GM21367 (cell line): ENCODE results near the gene BACE1-AS.
"Not testable (repeated sequence)": the region's sequence is repeated elsewhere in the genome, so short reads cannot be mapped to it uniquely, and the experiment has no call there.

Experiments
- ATAC-seq: cut with Tn5 transposase; IDR thresholded peaks from one replicate; pipeline ENCODE4 v1.9.1; 2021; ENCODE audit not compliant: unreplicated experiment

BACE1-AS gene

GRCh38 chr11:117290809-117291396 lies at the start of gene BACE1-AS:
TSS of gene BACE1-AS (plus strand) at chr11:117291346.
- no peak for ATAC-seq

DNA sequence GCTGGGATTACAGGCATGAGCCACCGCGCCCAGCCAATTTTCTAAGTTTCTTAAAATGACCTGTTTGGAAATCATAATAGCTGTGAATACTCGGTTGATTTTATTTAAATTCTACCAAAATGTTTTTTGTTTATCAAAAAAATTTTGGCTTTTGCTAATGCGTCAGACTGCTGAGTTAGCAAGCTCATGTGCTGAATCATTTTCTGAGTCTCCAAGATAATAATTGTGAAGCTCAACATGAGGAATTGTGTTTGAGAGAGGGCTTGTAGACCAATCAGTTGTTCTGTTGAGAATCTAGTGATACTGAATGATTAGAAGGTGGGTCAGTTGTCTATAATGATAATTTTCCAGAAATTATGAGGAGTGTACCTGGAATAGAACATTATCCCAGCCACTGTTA lies 42.8 kb upstream of the BACE1-AS start:
- no peak for ATAC-seq

DNA sequence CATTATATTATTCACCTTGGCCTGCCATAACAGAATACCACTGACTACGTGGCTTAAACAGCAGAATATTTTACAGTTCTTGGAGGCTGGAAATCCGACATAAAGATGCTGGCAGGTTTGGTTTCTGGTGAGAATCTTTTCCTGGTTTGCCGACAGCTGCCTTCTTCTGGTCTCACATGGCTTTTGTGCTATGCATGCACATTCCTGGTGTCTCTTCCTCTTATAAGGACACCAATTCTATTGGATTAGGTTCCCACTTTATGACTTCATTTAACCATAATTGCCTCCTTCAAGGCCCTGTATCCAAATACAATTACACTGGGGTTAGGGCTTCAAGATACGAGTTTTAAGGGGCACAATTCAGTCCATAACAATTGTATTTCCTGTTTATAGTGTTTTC lies 41.6 kb upstream of the BACE1-AS start:
- no peak for ATAC-seq

- ATAC-seq, result no peak
These were observed 39.6 kb upstream of the BACE1-AS start for GRCh38 chr11:117251506-117251905.

DNA sequence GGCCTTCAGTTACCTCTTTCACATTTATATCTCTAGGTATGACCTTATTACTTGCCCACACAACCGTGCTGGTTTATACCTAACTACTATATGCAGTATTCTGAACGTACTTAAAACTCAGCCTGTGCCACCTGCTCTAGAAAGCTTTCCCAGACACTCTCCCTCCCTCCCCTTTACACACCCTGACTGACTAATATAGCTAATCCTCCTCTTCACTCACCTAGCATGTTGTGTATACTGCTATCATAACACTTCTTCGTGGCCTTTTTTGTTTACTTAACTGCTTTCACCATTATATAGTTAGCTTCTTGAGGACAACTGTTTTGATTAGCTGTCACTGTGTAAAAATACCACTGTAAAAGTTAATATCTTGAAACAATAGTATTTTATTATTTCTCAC lies 35.2 kb upstream of the BACE1-AS start:
- no peak for ATAC-seq

GRCh38 chr11:117256573-117256972 lies 34.6 kb upstream of the BACE1-AS start:
- no peak for ATAC-seq

DNA sequence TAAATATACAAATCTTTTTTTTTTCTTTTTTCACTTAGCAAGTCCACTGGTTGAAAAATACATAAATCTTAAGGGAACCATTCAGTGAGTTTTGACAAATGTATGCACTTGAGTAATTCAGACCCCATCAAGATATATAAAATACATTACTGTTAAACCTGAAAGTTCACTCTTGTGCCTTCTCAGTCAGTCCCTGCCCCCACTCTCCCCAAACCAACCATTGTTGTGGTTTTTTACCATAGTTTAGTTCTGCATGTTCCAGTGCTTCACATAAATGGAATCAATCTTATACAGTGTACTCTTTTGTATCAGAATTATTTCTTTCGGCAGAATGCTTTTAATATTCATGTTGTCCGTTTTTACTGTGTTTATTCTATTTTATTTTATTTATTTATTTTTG lies 32.6 kb upstream of the BACE1-AS start:
- ATAC-seq, result no peak

DNA sequence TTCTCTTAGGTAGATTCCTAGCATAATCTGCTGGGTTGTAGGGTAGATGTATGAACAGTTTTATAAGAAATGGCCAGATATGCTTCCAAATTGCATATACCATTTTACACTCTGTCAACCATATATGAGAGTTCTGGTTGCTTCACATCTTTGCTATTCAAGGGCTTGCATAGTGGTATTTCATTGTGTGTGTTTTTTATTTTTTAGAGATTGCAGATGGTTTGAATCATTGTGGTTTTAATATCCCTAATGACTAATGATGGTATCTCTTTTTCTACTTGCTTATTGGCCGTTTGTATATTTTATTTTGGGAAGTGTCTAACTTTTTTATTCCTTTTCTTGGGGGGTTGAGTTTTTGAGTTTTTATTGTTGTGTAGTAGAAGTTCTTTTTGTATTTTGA lies 31.7 kb upstream of the BACE1-AS start:
- ATAC-seq, result no peak

- ATAC-seq, result not testable (repeated sequence)
These were observed 26.4 kb upstream of the BACE1-AS start for GRCh38 chr11:117264624-117265323.

DNA sequence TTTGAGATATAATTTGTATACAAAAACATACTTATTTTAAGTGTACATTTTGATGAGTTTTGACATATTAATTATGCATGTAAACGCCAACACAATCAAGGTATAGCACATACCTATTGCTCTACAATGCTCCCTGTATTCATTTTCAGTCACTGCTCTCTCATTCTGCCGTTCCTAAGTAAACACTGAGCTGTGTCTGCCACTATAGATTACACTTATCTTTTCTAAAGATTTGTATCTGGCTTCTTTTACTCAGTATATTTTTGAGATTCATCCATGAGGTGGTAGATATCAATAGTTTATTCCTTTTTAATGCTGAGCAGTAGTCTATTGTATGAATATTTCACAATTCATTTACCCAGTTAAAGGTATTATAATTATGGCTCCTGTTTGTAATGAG lies 25.4 kb upstream of the BACE1-AS start:
- no peak for ATAC-seq

DNA sequence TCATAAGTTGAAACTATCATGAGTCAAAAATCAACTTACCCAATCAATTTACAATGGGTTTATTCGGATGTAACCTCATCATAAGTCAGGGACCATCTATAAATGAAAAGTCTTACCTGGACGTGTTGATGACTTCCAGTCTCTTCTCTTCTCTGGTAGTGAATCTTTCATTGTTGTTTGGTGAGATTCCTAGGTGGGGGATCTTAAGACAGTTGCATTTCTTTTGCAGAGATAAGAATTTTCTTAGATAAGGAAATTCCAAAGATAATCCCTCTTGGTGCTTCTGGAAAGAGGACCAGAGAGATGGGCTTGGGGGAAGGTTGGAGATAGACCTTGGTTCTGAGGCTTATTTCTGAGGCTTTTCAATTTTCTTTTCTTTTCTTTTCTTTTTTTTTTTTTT lies 21.3 kb upstream of the BACE1-AS start:
- no peak for ATAC-seq

DNA sequence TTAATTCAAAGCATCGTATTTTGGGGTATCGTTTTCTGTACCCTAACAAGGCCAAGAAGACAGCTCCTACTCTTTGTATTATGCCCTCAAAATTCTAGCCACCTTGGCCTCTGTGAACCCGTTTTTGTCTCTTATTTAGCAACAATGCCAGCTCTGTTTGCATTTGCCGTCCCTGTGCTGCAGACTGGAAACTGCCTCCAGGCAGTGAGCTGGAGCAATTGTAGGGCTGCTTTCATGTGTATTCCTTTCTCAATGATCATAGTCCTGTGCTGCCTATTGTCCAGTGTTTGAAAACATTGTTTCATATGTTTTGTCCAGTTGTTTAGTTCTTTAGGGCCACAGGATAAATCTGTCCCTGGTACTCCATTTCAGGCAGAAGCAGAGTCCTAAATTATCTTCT lies 19.9 kb upstream of the BACE1-AS start:
- ATAC-seq, result no peak

DNA sequence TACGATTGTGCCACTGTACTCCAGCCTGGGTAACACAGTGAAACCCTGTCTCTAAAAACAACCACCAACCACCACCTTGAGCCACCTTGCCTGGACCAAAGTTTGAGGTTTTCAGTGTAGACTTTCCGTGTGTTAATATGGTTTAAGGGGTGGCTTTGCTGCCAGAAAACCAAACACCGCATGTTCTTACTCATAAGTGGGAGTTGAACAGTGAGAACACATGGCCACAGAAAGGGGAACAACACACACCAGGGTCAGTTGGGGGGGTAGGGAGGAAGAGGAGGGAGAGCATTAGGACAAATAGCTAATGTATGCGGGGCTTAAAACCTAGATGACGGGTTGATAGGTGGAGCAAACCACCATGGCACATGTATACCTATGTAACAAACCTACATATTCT lies 19.0 kb upstream of the BACE1-AS start:
- not testable (repeated sequence) for ATAC-seq

DNA sequence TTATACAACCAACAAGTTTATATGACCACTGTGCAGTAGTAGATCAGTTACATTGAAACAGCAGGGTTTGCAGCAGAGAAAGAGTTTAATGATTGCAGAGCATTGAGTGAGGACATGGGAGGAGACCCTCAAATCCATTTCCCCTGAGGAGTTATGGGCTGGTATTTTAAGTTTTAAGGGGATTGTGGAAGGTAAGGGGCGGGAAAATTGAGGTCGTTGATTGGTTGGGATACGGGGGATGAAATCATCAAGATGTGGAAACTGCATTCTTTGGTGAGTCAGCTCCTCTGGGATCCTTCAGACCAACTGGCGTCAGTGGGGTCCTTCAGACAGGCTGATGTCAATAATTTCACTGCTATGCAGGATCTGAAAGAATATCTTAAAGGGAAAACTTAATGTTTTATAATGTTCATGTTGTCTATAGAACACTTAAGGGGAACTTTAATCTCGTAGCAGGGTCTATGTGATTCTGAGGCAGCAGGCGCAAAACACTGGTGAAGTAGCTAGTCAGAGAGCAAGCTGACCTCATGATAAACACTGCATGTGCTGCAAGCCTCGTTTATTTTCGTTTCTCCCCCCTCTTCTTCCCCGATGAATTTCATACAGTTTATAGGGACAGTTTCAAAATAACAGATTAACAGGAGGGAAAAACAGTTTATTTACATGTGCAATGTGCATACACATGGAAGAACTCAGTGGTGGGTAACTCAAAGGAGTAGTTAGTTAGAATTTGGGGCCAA lies 17.4 kb upstream of the BACE1-AS start:
- no peak for ATAC-seq

DNA sequence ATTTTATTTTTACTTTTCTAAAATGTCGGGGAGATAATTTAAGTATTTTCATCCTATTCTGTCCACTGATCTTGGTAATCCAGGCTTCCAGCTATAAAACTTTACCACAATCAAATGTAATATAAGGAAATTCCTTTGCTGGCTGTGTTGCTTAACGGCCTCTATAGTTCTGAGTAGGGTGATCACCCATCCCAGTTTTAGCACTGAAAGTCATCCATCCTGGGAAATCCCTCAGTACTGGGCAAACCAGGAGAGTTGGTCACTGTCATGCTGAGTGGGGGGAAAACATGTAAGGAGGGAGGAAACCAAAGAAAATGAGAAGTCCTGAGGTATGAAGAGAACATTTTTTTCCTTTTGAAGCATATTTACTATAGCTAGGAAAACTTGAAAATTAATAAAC lies 12.8 kb upstream of the BACE1-AS start:
- ATAC-seq, result no peak

DNA sequence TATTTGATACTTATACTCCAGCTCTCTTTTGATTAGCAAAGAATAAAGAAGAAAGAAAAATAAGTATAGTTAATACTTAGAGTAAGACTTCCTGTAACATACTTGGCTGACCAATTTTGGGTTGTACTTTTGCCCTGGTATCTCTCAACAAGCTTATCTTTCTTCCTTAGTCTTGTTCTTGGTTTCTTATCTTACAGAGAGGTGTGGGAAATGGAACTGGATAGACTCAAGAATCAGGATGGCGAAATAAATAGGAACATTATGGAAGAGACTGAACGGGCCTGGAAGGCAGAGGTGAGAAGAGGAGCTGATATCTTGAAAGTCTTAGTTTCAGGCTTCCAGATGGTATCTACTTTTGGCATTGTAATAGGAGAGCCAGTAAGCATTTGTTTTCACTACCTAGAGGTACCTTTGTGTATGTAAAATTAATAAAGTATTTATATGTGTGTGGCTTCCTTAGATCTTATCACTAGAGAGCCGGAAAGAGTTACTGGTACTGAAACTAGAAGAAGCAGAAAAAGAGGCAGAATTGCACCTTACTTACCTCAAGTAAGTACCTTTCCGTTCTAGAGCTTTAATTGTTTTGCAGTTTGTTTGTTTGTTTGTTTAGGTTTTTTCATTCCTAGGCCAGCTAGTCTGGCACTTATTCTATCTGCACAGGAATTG lies 11.3 kb upstream of the BACE1-AS start:
- ATAC-seq, result no peak

DNA sequence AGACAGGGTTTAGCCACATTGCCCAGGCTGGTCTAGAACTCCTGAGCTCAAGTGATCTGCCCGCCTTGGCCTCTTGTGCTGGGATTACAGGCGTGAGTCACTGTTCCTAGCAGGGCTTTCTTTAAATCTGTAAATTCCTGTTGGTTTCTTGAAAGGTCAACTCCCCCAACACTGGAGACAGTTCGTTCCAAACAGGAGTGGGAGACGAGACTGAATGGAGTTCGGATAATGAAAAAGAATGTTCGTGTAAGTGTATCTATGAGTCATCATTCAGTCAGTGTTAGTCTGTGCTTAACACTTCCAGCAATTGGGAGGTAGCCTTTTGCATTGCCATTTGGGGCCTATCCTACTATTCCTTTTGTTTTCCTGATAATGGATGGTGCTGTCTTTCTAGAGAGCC lies 10.0 kb upstream of the BACE1-AS start:
- no peak for ATAC-seq

- ATAC-seq, result no peak
These were observed 9.3 kb upstream of the BACE1-AS start for GRCh38 chr11:117281869-117282268.

GRCh38 chr11:117282956-117283355 lies 8.2 kb upstream of the BACE1-AS start:
- ATAC-seq, result no peak

DNA sequence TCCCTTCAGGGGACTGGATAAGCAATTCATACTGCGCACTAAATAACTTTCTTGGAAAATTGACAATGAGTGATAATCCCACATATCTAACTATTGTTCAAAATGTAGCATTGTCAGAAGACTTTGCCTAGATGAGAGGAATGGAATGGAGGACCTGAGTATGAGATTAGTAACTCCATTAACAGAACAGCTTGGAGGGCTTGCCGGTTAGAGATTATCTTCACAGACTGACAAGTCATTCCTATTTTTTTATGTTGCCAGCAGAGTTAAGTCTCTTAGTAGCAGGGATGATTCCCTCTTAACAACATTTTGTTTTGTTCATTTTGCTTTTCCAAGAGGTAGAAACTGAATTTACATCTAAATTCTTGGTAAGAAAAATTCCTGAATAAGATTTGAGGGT lies 7.1 kb upstream of the BACE1-AS start:
- no peak for ATAC-seq

- ATAC-seq, result no peak
These were observed 4.6 kb upstream of the BACE1-AS start for GRCh38 chr11:117286588-117286987.

DNA sequence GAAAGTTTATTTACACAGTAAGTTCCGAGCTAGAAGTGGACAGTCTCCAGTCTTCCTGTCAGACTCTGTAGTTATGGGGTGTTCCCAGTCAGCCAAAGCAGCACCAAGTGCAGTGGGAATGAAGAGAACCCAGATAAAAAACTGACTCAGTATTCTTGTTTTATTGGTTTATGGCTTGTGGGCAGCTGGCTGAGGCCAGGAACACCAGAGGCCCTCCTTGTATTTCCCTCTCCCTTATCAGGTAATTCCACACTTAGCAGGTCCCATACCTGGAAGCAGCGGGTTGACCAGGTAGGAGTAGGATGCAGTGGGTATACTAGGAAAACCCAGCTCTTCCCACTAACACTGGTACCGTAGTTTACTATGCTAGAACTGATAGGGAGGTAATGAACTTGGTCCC lies 3.5 kb upstream of the BACE1-AS start:
- no peak for ATAC-seq
